GM15510 (cell line): ENCODE measurements around the gene PLA2G12B.

Experiments
- POLR2A ChIP-seq: IDR thresholded peaks from 3 replicates; pipeline ENCODE4 v1.6.1; 2011; ENCODE audit warnings: borderline replicate concordance; ENCODE audit not compliant: insufficient read length; ENCODE audit errors: extremely low read depth

Gene PLA2G12B

DNA sequence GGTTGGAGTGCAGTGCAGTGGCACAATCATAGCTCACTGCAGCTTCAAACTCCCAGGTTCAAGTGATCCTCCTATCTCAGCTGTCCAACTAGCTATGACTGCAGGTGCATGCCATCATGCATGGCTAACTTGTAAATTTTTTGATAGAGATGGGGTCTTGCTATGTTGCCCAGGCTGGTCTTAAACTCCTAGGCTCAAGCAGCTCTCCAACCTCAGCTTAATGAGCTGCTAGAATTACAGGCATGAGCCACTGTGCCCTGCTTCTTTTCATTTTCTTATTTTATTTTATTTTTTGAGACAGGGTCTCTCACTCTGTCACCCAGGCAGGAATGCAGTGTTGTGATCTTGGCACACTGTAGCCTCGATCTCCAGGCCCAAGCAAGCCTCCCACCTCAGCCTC is 7.6 kb downstream of the PLA2G12B start:
- no peak for TF ChIP-seq POLR2A

DNA sequence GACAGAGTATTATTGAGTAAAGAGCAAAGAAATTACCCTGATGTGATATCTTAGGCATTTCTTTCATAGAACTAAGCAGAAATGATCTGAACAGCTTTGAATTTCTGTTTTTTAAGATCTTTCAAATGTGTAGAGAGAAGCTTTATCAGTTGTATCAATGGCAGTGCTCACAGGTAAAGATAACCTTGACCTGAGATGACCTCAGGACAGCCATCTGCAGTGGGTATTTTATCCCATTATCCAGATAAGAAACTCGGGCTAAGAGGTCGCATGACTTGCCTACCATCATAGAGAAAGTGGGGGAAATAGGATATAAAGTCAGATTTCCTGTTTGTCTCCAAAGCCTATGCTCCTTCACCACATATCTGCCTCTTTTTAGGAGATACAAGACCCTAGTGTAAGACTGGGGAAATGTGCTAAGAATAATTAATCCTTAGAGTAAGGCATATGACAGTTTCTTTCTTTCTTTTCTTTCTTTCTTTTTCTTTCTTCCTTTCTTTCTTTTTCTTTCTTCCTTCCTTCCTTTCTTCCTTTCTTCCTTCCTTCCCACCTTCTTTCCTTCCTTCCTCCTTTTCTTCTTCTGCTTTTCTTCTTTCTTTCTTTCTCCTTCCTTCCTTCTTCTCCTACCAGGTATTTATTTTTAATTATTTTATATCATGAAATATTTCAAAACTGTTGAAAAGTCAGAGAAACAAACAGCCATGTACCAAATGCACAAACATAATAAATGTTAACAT is 10.9 kb downstream of the PLA2G12B start:
- no peak for TF ChIP-seq POLR2A

- TF ChIP-seq POLR2A = no peak
Observed at GRCh38 chr10:72935361-72935760, 19.2 kb downstream of the PLA2G12B start.

- no peak for TF ChIP-seq POLR2A
Observed at GRCh38 chr10:72932259-72933015, 22.2 kb downstream of the PLA2G12B start.

- no peak for TF ChIP-seq POLR2A
Observed at GRCh38 chr10:72930276-72930675, 24.3 kb downstream of the PLA2G12B start.

- TF ChIP-seq POLR2A = no peak
Observed at GRCh38 chr10:72928798-72929197, 25.8 kb downstream of the PLA2G12B start.

- TF ChIP-seq POLR2A = no peak
Observed at GRCh38 chr10:72927485-72927884, 27.1 kb downstream of the PLA2G12B start.

DNA sequence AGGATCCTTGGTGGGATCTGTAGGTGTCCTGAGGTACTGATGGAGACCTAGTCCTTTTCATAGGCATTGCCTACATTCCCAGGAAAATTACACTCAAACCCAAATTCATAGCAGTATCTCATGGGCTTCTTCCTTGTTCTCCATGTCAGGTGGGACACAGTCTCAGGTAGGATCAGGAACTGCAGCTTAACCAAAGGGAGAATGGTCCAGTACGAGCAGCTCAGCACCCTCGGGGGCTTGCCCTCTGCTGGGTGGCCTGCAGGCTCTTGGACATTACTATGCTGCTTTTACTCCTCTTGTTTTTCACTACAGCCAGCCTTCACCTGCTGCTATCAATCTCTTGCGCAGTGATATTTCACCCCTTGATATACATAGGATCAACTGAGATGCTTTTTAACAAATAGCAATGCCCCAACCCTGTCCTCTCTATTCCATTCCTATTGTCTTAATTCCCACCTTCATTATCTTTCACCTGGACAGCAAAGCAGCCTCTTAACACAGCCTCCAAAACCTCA is 28.6 kb downstream of the PLA2G12B start:
- no peak for TF ChIP-seq POLR2A

DNA sequence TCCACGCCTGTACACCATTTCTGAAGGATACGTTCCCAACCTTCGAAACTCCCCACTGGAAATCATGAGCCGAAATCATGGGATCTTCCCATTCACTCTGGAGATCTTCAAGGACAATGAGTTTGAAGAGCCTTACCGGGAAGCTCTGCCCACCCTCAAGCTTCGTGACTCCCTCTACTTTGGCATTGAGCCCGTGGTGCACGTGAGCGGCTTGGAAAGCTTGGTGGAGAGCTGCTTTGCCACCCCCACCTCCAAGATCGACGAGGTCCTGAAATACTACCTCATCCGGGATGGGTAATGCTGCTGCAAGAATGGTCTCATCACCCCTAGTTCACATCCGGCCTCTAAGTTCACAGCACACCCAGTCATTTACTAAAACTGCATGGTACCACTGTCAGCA is 30.3 kb downstream of the PLA2G12B start:
- no peak for TF ChIP-seq POLR2A

- no peak for TF ChIP-seq POLR2A
Observed at GRCh38 chr10:72918352-72918751, 36.3 kb downstream of the PLA2G12B start.

- TF ChIP-seq POLR2A = no peak
Observed at GRCh38 chr10:72913287-72913686, 41.3 kb downstream of the PLA2G12B start.

- no peak for TF ChIP-seq POLR2A
Observed at GRCh38 chr10:72912736-72913135, 41.9 kb downstream of the PLA2G12B start.

GRCh38 chr10:72911758-72912157 is 42.8 kb downstream of the PLA2G12B start:
- no peak for TF ChIP-seq POLR2A

- TF ChIP-seq POLR2A = no peak
Observed at GRCh38 chr10:72910705-72911104, 43.9 kb downstream of the PLA2G12B start.

DNA sequence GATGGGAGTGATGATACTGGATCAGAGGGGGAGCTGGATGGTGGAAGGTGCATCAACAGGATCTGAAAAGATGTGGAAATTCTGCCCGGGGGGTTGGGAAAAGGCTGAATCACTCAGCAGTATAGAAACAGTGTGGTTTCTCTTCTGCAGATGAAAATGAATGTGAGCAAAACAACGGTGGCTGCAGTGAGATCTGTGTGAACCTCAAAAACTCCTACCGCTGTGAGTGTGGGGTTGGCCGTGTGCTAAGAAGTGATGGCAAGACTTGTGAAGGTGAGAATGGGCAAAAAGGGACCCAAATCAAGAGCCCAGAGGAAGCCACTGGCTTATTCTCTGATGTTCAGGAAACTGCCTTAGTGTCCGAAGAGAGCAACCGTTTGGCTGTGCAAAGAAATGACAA is 48.2 kb downstream of the PLA2G12B start:
- no peak for TF ChIP-seq POLR2A

- TF ChIP-seq POLR2A = no peak
Observed at GRCh38 chr10:72904806-72905205, 49.8 kb downstream of the PLA2G12B start.
